Sigmoid colon (tissue), 7 donors: Measurements from ENCODE around the gene ATXN7L2. TPM values are rescaled to one million over a fixed set of nuclear protein-coding genes. Genes with fewer than 3 reads are reported as not detected.
A peak's percentile ranks its signal among the peaks of the same experiment; 100 is the strongest.

Experiments used
- DNase-seq: peaks from one replicate; pipeline ENCODE4 v3.0.0-alpha.2; 2019
- H3K27ac ChIP-seq, 4 donors: fragments of 200-600 bp; sonication (generic); one replicate each; pipeline ENCODE4 v1.5.1; 2016 to 2019; ENCODE audit warnings: mild to moderate bottlenecking in 1 of 4
- H3K27me3 ChIP-seq, 3 donors: fragments of 200-600 bp; sonication (generic); one replicate each; pipeline ENCODE4 v1.5.1; 2019; ENCODE audit warnings: mild to moderate bottlenecking in 1 of 3
- H3K36me3 ChIP-seq, 4 donors: fragments of 200-600 bp; sonication (generic); one replicate each; pipeline ENCODE4 v1.5.1; 2016 to 2019
- H3K4me1 ChIP-seq, 4 donors: fragments of 200-600 bp; sonication (generic); one replicate each; pipeline ENCODE4 v1.5.1; 2017 to 2019
- H3K4me3 ChIP-seq, 4 donors: fragments of 200-600 bp; sonication (generic); one replicate each; pipeline ENCODE4 v1.5.1; 2017 to 2019; ENCODE audit warnings: mild to moderate bottlenecking in 2 of 4, moderate library complexity in 1 of 4
- H3K9me3 ChIP-seq, 4 donors: fragments of 200-600 bp in 3 of 4; sonication (generic) in 3 of 4; one replicate each; pipeline versions ENCODE4 v1.5.1 to v1.6.1; 2013 to 2019
- EP300 ChIP-seq, 4 donors: sonication (generic); formaldehyde crosslinking; IDR thresholded peaks; one replicate each; pipeline ENCODE4 v1.6.1; 2017; ENCODE audit warnings: antibody characterized with exemption in 4 of 4
- POLR2A ChIP-seq, 2 donors: fragments of 450-650 bp; IDR thresholded peaks; one replicate each; pipeline ENCODE4 v1.6.1; 2016; ENCODE audit warnings: antibody characterized with exemption in 2 of 2, mild to moderate bottlenecking in 2 of 2, moderate library complexity in 2 of 2
- POLR2AphosphoS5 ChIP-seq, 4 donors: sonication (generic); formaldehyde crosslinking; IDR thresholded peaks; one replicate each; pipeline ENCODE4 v1.6.1; 2017; ENCODE audit warnings: antibody characterized with exemption in 4 of 4
- WGBS, 2 donors: extraction: QIAGEN DNeasy Blood & Tissue Kit; methylation state at CpG; one replicate each; pipeline ENCODE4 v1.1.7; 2013; 5-methylcytosine and 5-hydroxymethylcytosine counted together
- intact Hi-C: fragments of 100-400 bp; cut with DNase I; formaldehyde crosslinking; loops from one replicate; pipeline ENCODE4 v1.15.1; 2023
- polyA plus RNA-seq, 3 donors: library from polyadenylated mRNA; stranded (reverse); fragments of 200-250 nt; gene quantifications; one replicate each; pipeline ENCODE4 v1.2.3, GENCODE V29; 2013
- total RNA-seq, 4 donors: library from RNA; depleted of rRNA; stranded (reverse); fragments of >200 nt; gene quantifications; one replicate each; pipeline ENCODE4 v1.1.0, GENCODE V29; 2016
- TF ChIP-seq, protein P1 (sequence below), 4 experiments: fragments of 450-650 bp in 3 of 4; fragments of 200-600 bp in 1 of 4; IDR thresholded peaks; one replicate each; pipeline ENCODE4 v1.5.1; 2016 to 2019; ENCODE audit warnings: antibody characterized with exemption in 4 of 4, mild to moderate bottlenecking in 3 of 4, moderate library complexity in 2 of 4
- donor health status: healthy with polysubstance abuse.
- donor health status: Bipolar disorder and iron deficiency.
- donor health status: healthy.

The ATXN7L2 gene
- total and polyA plus RNA-seq, 7 donors = 1.8 to 12.2 (median 2.5) TPM

DNA sequence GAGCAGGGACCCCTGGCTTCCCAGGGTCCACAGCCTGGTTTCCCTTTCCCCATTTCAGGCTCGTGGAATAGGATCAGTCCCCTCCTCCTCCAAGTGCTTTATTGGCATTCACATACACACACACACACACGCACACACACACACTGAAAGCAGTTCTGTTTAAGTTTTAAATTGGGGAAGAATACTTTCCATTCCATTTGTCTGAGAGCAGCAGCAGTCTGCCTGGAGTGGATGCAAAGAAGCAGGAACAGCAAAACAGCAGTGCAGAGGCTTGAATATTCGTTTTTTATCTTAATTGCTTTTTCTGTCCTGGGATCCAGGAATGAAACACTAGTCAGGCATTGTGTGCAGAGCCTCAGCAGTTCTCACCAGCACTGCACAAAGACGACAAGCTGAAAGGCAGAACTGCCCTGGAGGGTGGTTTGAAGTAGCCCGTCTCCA lies 17.3 kb downstream of the ATXN7L2 start:
- WGBS, 2 donors = 55 to 61% methylated on average over 5 of the region's 5 CpGs
- H3K9me3 ChIP-seq = no peaks in the 10 kb centered on the region
- peak overlapping the region; percentile 63 to 81 (median 71) for H3K27ac ChIP-seq
- peak overlapping the region in 1 of 4 donors; percentile 7 for H3K4me3 ChIP-seq
- TF ChIP-seq EP300 (IDR thresholded peaks at IDR 0.05) = no peak
- TF ChIP-seq POLR2A (IDR thresholded peaks at IDR 0.05) = no peak
- peak in 1 of 4 donors; percentile 12 for TF ChIP-seq POLR2AphosphoS5 (IDR thresholded peaks at IDR 0.05)
- TF ChIP-seq, protein P1, sequence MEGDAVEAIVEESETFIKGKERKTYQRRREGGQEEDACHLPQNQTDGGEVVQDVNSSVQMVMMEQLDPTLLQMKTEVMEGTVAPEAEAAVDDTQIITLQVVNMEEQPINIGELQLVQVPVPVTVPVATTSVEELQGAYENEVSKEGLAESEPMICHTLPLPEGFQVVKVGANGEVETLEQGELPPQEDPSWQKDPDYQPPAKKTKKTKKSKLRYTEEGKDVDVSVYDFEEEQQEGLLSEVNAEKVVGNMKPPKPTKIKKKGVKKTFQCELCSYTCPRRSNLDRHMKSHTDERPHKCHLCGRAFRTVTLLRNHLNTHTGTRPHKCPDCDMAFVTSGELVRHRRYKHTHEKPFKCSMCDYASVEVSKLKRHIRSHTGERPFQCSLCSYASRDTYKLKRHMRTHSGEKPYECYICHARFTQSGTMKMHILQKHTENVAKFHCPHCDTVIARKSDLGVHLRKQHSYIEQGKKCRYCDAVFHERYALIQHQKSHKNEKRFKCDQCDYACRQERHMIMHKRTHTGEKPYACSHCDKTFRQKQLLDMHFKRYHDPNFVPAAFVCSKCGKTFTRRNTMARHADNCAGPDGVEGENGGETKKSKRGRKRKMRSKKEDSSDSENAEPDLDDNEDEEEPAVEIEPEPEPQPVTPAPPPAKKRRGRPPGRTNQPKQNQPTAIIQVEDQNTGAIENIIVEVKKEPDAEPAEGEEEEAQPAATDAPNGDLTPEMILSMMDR (IDR thresholded peaks at IDR 0.05) = no peak
- peaks cover 0 to 51% (median 42%) of the 10 kb centered on the region in 4 donors for H3K4me1 ChIP-seq
- no peak for DNase-seq
- H3K36me3 ChIP-seq = peaks cover 0 to 21% (median 12%) of the 10 kb centered on the region in 4 donors
- H3K27me3 ChIP-seq = no peaks in the 10 kb centered on the region
- intact Hi-C loops = no loop called here

DNA sequence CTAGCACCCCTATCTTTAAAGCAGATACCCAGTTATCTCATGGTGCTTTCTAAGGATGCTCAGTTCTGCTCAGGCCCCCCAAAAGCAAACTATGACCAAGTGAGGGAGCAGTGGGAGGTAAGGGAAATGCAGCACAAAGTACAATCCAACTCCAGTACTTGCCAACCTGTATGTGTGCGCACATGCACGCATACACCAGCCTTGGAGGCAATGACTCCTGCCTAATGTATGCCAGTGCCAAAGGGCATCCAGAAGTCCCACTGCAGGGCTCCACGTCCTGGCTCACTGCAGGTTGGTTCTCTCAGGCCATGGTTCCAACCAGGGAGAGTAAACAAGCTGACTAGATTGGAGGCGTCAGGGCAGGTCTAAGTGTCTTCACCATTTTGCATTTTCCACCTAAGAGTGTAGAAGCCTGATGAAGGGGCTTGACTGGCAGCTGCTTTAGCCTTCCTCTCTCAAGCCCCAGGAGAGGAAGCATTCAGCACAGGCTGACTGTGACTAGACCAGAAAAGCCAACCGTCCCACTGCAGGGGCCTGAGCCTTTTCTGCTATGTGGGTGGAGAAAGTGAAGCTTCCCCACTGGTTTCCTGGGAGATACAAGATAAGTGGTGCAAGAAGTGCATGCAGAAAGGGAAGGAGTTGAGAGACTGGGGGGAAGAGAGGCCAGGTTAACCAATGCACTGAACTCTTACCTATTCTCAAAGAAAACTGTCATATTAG lies 18.1 kb downstream of the ATXN7L2 start:
- Histone ChIP-seq H3K36me3 (peaks cover 0 to 14% (median 8%) of the 10 kb centered on the region in 4 donors), H3K27ac (peak overlapping the region; percentile 63 to 81 (median 71)), H3K4me1 (peaks cover 0 to 55% (median 42%) of the 10 kb centered on the region in 4 donors), H3K4me3 (no peak overlapping the region), H3K9me3 (no peaks in the 10 kb centered on the region), H3K27me3 (no peaks in the 10 kb centered on the region)
- intact Hi-C loops = no loop called here
- WGBS, 2 donors = 71 to 84% methylated on average over 5 of the region's 5 CpGs
- TF ChIP-seq, protein P1 (IDR thresholded peaks at IDR 0.05) = no peak
- TF ChIP-seq POLR2A (IDR thresholded peaks at IDR 0.05) (no peak), EP300 (IDR thresholded peaks at IDR 0.05) (no peak), POLR2AphosphoS5 (IDR thresholded peaks at IDR 0.05) (no peak)
- DNase-seq = no peak

DNA sequence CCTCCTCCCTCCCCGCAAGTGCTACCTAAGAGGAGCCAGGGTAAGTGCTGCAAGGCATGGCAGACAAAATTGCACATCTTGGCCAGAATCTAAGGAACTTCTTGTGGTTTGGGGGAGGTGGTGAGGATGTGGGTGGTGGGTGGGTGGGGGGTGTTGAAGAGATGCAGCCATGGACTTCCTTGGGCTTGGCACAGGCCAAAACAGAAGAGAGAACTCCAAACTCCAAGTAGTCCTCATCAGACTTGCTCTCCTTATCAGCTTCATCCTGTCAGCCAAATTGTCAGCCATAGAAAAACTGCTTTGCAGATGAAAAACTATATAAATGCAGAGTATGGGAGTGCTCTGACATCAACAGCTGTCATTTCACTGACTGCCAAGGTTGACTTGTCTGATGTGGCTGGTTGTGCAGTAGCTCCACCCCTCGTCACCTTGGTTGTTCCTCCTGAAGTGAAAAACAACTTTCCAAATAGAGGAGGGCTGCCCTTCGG lies 18.7 kb downstream of the ATXN7L2 start:
- H3K27me3 ChIP-seq = no peaks in the 10 kb centered on the region
- intact Hi-C loops = no loop called here
- H3K9me3 ChIP-seq = no peaks in the 10 kb centered on the region
- H3K4me3 ChIP-seq = no peak overlapping the region
- DNase-seq = no peak
- TF ChIP-seq EP300 (IDR thresholded peaks at IDR 0.05) (no peak), POLR2AphosphoS5 (IDR thresholded peaks at IDR 0.05) (no peak), POLR2A (IDR thresholded peaks at IDR 0.05) (no peak)
- TF ChIP-seq, protein P1 (IDR thresholded peaks at IDR 0.05) = no peak
- peak overlapping the region; percentile 63 to 81 (median 71) for H3K27ac ChIP-seq
- H3K4me1 ChIP-seq = peaks cover 0 to 55% (median 42%) of the 10 kb centered on the region in 4 donors
- 71 to 85% methylated on average over 3 of the region's 3 CpGs for WGBS, 2 donors
- peaks cover 0 to 8% (median 3%) of the 10 kb centered on the region in 4 donors for H3K36me3 ChIP-seq

DNA sequence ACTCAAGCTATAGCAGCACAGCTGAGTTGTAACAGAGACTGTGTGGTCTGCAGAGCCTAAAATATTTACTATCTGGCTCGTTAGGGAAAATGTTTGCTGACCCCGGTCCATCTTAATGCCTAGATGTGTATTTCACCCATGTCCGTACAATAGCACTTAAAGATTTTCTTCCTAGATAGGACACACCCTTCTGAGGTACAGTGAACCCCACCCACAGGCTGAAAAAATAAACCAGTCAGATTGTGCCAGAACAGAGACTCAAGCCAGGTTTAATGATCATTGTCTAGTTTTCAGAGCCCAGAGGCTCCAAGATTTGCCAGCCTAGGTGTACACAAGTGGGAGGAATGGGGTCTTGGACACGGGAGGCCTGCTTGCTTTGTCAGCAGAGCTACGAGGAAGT lies 20.2 kb downstream of the ATXN7L2 start:
- no peaks in the 10 kb centered on the region for H3K36me3 ChIP-seq
- H3K9me3 ChIP-seq = no peaks in the 10 kb centered on the region
- peak overlapping the region in 2 of 4 donors; percentile 20 to 25 for H3K27ac ChIP-seq
- no peaks in the 10 kb centered on the region for H3K27me3 ChIP-seq
- no peak for DNase-seq
- TF ChIP-seq POLR2AphosphoS5 (IDR thresholded peaks at IDR 0.05) (no peak), EP300 (IDR thresholded peaks at IDR 0.05) (no peak), POLR2A (IDR thresholded peaks at IDR 0.05) (no peak)
- TF ChIP-seq, protein P1 (IDR thresholded peaks at IDR 0.05) = no peak
- intact Hi-C loops = no loop called here
- H3K4me3 ChIP-seq = no peak overlapping the region
- H3K4me1 ChIP-seq = peaks cover 0 to 52% (median 48%) of the 10 kb centered on the region in 4 donors
- 11 to 45% methylated on average over 5 of the region's 5 CpGs for WGBS, 2 donors
